Activated T-helper 9 cell treated with anti-CD3 and anti-CD28 coated beads, Interleukin-2, amount 50 U/mL, for 16 hours (primary cell): ENCODE results near the gene TSPYL1.

Source experiments
- DNase-seq: peaks from one replicate; pipeline ENCODE4 v3.0.0-alpha.2; 2020; ENCODE audit warnings: low read depth

TSPYL1 gene

GRCh38 chr6:116258520-116258919 lies 21.2 kb downstream of the TSPYL1 start:
- DNase-seq, result no peak

GRCh38 chr6:116256694-116257093 lies 23.0 kb downstream of the TSPYL1 start:
- DNase-seq, result no peak

DNA sequence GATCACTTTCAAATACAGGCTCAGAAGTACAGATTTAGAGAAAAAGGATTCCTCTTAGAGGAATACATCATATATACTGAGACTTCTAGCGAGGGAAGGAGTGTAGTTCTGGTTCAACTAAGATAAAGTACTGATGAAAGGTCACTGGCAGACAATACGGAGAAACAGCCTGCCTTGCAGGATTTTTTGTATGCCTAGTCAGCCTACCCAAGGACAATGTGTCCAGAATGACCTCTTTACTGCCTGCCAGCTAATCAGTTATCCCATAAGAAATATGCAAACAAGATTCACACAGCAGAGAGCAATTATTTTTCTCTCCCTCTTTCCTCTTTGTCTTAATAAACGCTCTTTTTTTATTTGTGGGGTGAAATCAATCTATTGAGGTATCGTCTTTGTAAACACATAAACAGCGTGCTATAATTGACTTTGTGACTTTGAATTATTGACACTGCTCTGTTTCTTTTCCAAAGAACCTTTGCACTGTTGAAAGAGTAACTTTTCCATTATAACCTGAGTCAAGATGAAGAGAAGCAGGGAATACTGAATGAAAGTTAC lies 24.4 kb downstream of the TSPYL1 start:
- no peak for DNase-seq

DNA sequence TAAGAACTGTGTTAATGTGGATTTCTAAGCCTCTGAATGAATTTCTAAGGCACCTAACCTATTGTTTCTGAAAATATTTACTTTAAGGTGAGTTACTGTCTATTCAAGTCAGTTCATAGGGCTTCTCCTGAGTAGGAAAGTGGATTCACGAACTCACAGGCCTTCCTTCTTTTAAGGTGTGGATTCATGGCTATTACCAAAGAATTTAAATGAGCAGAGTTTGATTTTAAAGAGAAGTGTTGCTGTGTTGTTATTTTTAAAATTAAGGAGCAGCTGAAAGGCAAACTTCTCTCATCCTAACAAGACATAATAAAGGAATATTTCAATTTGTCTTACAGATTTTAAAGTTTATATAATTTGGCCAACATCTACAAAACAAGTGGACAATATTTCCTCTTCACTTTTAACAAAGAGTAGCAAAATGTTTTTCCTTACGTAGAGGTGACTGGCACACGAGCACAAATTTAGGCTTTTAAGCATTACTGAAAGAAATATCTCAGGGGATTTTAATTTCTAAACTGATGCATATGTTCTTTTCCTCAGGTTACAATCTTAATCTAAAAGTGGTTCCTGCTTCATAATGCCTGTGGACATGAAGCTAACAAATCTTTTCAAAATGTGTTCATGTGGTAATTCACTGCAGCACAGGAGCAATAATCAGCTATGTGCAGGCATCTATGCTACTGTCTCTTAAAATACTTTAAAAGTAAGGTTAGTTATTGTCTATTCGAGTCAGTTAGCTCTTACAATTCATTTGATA lies 25.3 kb downstream of the TSPYL1 start:
- DNase-seq, result no peak

- DNase-seq, result peak; percentile 84
These were observed 26.0 kb downstream of the TSPYL1 start, which contains the start of gene TSPYL4 for GRCh38 chr6:116253505-116254296. Gene TSPYL4 (minus strand): TSS chr6:116254075. CDS start chr6:116254008, 67 bp downstream.

DNA sequence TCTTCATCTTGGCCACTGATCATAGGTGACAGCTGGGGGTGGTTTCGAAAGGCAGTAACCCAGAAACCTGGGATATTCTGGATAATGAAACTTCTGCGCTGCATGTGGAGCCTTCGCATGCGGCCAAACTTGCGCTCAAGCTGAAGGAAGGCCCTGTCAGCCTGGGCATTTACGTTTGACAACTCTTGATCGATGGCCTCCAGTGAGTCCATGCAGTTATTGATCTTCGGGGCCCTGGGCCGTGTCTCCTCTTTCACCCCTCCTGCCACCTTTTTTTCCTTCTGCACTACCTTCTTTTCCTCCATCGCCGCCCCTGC lies 26.6 kb downstream of the TSPYL1 start:
- no peak for DNase-seq

- no peak for DNase-seq
These were observed 28.0 kb downstream of the TSPYL1 start for GRCh38 chr6:116251568-116252384.

GRCh38 chr6:116248577-116248976 lies 31.2 kb downstream of the TSPYL1 start:
- no peak for DNase-seq

- no peak for DNase-seq
These were observed 32.4 kb downstream of the TSPYL1 start for GRCh38 chr6:116247285-116247684.

- no peak for DNase-seq
These were observed 33.6 kb downstream of the TSPYL1 start for GRCh38 chr6:116246089-116246488.

DNA sequence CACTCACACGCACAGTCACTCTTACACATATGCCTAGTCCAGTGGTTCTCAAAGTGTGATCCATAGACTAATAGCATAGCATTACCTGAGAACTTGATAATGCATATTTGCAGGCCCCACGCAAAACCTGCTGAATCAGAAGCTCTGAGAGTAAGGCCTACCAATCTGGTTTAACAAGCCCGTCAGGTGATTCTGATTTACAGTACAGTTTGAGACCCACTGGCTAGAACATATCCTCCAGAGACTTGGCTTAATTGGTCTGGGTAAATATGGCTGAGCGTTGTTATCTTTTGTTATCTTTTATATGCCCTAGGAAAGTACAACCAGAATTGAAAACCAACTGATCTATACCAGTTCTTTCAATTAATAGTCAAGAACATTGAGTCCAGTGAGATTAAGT lies 35.4 kb downstream of the TSPYL1 start:
- DNase-seq, result no peak

- no peak for DNase-seq
These were observed 39.9 kb downstream of the TSPYL1 start for GRCh38 chr6:116239856-116240255.

- DNase-seq, result no peak
These were observed 40.5 kb downstream of the TSPYL1 start for GRCh38 chr6:116239256-116239655.

- DNase-seq, result no peak
These were observed 41.6 kb downstream of the TSPYL1 start for GRCh38 chr6:116238083-116238482.

GRCh38 chr6:116234689-116235088 lies 45.0 kb downstream of the TSPYL1 start:
- DNase-seq, result no peak

DNA sequence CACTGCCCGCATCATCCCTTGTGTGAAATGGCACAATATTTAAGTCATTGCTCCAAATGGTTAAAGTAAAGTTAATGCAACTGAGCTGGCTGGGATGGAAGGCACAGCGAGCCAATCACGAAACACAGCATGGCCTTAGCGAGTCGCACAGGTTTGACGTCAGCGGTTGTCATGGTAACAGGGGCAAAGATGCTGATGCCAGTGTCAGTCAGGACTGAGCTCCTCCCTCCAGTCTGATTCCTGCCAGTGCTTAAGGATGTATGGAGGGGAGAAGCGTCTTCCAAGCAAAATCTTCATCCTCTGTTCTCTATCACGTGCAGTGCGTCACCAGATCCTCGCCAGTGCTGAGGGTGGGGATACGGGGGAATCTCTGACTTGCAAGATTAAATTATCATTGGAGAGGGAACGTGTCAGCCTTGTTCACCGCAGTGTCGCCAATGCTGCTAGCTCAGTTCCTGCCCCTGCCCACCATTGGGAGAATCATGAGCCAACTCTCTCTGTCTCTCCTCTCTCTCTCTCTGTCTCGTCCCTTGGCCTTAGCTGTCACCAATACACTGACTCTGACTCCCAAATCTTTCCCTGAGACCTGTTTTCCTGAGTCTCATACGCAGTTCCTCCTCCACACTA lies 50.3 kb downstream of the TSPYL1 start:
- DNase-seq, result no peak
